Panc1 (cell line): Measurements from ENCODE around the gene TIMM17B. TPM values are rescaled to one million over a fixed set of nuclear protein-coding genes. Genes with fewer than 3 reads are reported as not detected.
"Not testable (repeated sequence)": the region's sequence is repeated elsewhere in the genome, so short reads cannot be mapped to it uniquely, and the experiment has no call there.

ENCODE experiments used
- ATAC-seq: fragments of 200-7000 bp; cut with Tn5 transposase; 2 replicates; pipeline ENCODE4 v1.9.1; 2020; ENCODE audit warnings: mild to moderate bottlenecking, moderate library complexity
- BruUV-seq: library from RNA; stranded (reverse); fragments of 400-500 nt; replicated peaks from 2 replicates; lab custom pipeline; 2021; lab: Mats Ljungman, UMichigan
- CTCF ChIA-PET: fragments of 300-600 bp; sonication (Branson Sonifier 250); formaldehyde crosslinking; loops from one replicate; lab custom pipeline; 2022; ENCODE audit warnings: antibody characterized with exemption; lab: Charles Lee
- POLR2A ChIA-PET: fragments of 300-600 bp; sonication (Branson Sonifier 250); formaldehyde crosslinking; loops from one replicate; lab custom pipeline; 2022; ENCODE audit warnings: antibody characterized with exemption; lab: Charles Lee
- DNase-seq: peaks from one replicate; pipeline ENCODE4 v3.0.0-alpha.2; 2010; ENCODE audit warnings: low read depth, low spot score
- H3K27ac ChIP-seq: 2 replicates; pipeline ENCODE4 v1.5.1; 2011; ENCODE audit warnings: mild to moderate bottlenecking, low read length, inconsistent platforms
- H3K27me3 ChIP-seq: fragments of 200-500 bp; sonication (Bioruptor generic); 2 replicates; pipeline ENCODE4 v1.6.0; 2014; ENCODE audit warnings: low read length, inconsistent platforms; ENCODE audit not compliant: control insufficient read depth, insufficient read depth
- H3K36me3 ChIP-seq: fragments of 200-500 bp; sonication (Bioruptor generic); 2 replicates; pipeline ENCODE4 v1.5.1; 2014; ENCODE audit warnings: inconsistent platforms, mild to moderate bottlenecking, low read length, moderate library complexity; ENCODE audit not compliant: control insufficient read depth, insufficient read depth
- H3K4me1 ChIP-seq: 2 replicates; pipeline ENCODE4 v1.5.1; 2011; ENCODE audit warnings: inconsistent platforms, mild to moderate bottlenecking, low read length, moderate library complexity; ENCODE audit not compliant: control insufficient read depth, insufficient read depth
- H3K4me3 ChIP-seq, 2 experiments: 2 replicates each; pipeline ENCODE4 v1.5.1; 2011 to 2012; ENCODE audit warnings: low read depth in 2 of 2, low read length in 2 of 2, mild to moderate bottlenecking in 2 of 2, inconsistent platforms in 1 of 2, moderate library complexity in 1 of 2
- H3K9me3 ChIP-seq: fragments of 200-500 bp; sonication (Bioruptor generic); 2 replicates; pipeline ENCODE4 v1.5.1; 2014; ENCODE audit warnings: low read depth, mild to moderate bottlenecking, inconsistent platforms, low read length, moderate library complexity; ENCODE audit not compliant: control insufficient read depth, insufficient read depth
- POLR2AphosphoS5 ChIP-seq: IDR thresholded peaks from 2 replicates; pipeline ENCODE4 v1.6.1; 2012; ENCODE audit warnings: mild to moderate bottlenecking, low read depth, low read length, moderate library complexity
- SIN3A ChIP-seq: IDR thresholded peaks from 2 replicates; pipeline ENCODE4 v1.6.1; 2012; ENCODE audit warnings: low read depth, mild to moderate bottlenecking, low read length, moderate library complexity, borderline replicate concordance; ENCODE audit not compliant: insufficient read depth
- TCF7L2 ChIP-seq: IDR thresholded peaks from 2 replicates; pipeline ENCODE4 v1.6.1; 2011; ENCODE audit warnings: mild to moderate bottlenecking, low read depth, low read length, inconsistent platforms
- in situ Hi-C: cut with HindIII; loops from 2 replicates; pipeline ENCODE4 v1.10.0; 2016; ENCODE audit warnings: low sequenced_read_pairs, low pct_unique_long_range_greater_than_20kb
- intact Hi-C: fragments of 100-400 bp; cut with micrococcal nuclease; formaldehyde crosslinking; loops from one replicate; pipeline ENCODE4 v1.10.0; 2022; ENCODE audit not compliant: unreplicated experiment
- total RNA-seq: library from RNA; stranded (reverse); gene quantifications from one replicate; pipeline ENCODE4 v1.2.1, GENCODE V29; 2021; ENCODE audit not compliant: unreplicated experiment
- TF ChIP-seq, protein P1 (sequence below), 2 experiments: IDR thresholded peaks; 2 replicates each; pipeline ENCODE4 v1.6.1; 2011 to 2012; ENCODE audit warnings: low read depth in 2 of 2, control low read depth in 1 of 2, low read length in 1 of 2, mild to moderate bottlenecking in 1 of 2, moderate library complexity in 1 of 2; ENCODE audit not compliant: insufficient read depth in 1 of 2
- TF ChIP-seq, protein P2 (sequence below): fragments of 450-650 bp; IDR thresholded peaks from 2 replicates; pipeline ENCODE4 v1.5.1; 2017; ENCODE audit warnings: mild to moderate bottlenecking

Gene TIMM17B
- total RNA-seq, 1 experiment from 2014 or later: 92.1 TPM

DNA sequence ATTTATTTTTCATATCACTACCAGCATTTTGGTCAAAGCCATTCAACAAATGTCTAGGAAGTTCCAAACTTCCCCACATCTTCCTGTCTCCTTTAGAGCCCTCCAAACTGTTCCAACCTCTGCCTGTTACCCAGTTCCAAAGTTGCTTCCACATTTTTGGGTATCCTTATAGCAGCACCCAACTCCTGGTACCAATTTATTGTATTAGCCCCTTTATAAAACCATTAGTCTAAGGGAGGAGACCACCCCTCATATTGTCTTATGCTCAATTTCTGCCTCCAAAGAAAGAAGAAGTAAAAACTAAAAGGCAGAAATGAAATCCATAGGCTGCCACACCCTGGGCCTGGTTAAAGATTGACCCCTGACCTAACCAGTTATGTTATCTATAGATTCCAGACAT is 44.1 kb downstream of the TIMM17B start:
- H3K36me3 ChIP-seq, ATAC-seq, DNase-seq, H3K27me3 ChIP-seq, POLR2A ChIA-PET, H3K4me3 ChIP-seq, H3K27ac ChIP-seq, H3K4me1 ChIP-seq, in situ Hi-C loops, H3K9me3 ChIP-seq, intact Hi-C loops, BruUV-seq, CTCF ChIA-PET: not testable (repeated sequence)

DNA sequence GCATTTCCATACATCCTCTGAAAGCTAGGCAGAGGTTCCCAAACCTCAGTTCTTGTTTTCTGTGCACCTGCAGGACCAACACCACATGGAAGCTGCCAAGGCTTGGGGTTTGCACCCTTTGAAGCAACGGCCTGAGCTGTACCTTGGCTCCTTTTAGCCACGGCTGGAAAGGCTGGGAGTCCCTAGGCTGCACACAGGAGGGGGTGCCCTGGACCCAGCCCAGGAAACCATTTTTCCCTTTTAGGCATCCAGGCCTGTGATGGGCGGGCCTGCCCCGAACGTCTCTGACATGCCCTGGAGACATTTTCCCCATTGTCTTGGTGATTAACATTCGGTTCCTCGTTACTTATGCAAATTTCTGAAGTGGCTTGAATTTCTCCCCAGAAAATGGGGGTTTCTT is 44.7 kb downstream of the TIMM17B start:
- ATAC-seq: no peak
- TF ChIP-seq, protein P1, sequence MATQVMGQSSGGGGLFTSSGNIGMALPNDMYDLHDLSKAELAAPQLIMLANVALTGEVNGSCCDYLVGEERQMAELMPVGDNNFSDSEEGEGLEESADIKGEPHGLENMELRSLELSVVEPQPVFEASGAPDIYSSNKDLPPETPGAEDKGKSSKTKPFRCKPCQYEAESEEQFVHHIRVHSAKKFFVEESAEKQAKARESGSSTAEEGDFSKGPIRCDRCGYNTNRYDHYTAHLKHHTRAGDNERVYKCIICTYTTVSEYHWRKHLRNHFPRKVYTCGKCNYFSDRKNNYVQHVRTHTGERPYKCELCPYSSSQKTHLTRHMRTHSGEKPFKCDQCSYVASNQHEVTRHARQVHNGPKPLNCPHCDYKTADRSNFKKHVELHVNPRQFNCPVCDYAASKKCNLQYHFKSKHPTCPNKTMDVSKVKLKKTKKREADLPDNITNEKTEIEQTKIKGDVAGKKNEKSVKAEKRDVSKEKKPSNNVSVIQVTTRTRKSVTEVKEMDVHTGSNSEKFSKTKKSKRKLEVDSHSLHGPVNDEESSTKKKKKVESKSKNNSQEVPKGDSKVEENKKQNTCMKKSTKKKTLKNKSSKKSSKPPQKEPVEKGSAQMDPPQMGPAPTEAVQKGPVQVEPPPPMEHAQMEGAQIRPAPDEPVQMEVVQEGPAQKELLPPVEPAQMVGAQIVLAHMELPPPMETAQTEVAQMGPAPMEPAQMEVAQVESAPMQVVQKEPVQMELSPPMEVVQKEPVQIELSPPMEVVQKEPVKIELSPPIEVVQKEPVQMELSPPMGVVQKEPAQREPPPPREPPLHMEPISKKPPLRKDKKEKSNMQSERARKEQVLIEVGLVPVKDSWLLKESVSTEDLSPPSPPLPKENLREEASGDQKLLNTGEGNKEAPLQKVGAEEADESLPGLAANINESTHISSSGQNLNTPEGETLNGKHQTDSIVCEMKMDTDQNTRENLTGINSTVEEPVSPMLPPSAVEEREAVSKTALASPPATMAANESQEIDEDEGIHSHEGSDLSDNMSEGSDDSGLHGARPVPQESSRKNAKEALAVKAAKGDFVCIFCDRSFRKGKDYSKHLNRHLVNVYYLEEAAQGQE (IDR thresholded peaks at IDR 0.05; ENCODE audit: insufficient read depth in 1 of 2, low read depth in 2 of 2, low read length in 1 of 2): no peak
- TF ChIP-seq TCF7L2: no peak
- TF ChIP-seq, protein P2, sequence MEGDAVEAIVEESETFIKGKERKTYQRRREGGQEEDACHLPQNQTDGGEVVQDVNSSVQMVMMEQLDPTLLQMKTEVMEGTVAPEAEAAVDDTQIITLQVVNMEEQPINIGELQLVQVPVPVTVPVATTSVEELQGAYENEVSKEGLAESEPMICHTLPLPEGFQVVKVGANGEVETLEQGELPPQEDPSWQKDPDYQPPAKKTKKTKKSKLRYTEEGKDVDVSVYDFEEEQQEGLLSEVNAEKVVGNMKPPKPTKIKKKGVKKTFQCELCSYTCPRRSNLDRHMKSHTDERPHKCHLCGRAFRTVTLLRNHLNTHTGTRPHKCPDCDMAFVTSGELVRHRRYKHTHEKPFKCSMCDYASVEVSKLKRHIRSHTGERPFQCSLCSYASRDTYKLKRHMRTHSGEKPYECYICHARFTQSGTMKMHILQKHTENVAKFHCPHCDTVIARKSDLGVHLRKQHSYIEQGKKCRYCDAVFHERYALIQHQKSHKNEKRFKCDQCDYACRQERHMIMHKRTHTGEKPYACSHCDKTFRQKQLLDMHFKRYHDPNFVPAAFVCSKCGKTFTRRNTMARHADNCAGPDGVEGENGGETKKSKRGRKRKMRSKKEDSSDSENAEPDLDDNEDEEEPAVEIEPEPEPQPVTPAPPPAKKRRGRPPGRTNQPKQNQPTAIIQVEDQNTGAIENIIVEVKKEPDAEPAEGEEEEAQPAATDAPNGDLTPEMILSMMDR: no peak
- CTCF ChIA-PET: no interaction called here
- no peaks in the 10 kb centered on the region for H3K9me3 ChIP-seq
- no peak overlapping the region for H3K27ac ChIP-seq
- POLR2A ChIA-PET: no interaction called here
- BruUV-seq: no TSS peak
- no peaks in the 10 kb centered on the region for H3K4me1 ChIP-seq
- no peak overlapping the region for H3K4me3 ChIP-seq
- intact Hi-C loops: no loop called here
- no peaks in the 10 kb centered on the region for H3K36me3 ChIP-seq
- in situ Hi-C loops: no loop called here
- H3K27me3 ChIP-seq: no peaks in the 10 kb centered on the region
- no peak for DNase-seq

DNA sequence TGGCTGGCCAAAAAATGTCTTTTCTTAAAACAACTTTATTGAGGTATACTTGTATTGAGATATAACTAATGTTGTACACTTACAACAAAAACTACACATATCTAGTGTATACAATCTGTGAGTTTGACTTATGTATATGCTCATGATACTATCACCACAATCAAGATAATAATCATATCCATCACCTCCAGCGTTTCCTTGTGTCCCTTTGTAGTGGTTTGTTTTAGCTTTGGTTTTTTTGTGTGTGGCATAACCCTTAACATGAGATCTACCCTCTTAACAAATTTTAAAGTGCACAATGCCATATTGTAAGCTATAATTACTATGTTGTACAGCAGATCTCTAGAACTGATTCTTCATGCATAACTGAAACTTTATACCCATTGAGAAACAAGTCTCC is 48.7 kb downstream of the TIMM17B start:
- POLR2A ChIA-PET: no interaction called here
- ATAC-seq: no peak

More for the DNA sequence above, 48.7 kb downstream of the TIMM17B start:
- Histone ChIP-seq H3K36me3 (no peaks in the 10 kb centered on the region), H3K27me3 (no peaks in the 10 kb centered on the region), H3K4me1 (no peaks in the 10 kb centered on the region), H3K9me3 (no peaks in the 10 kb centered on the region), H3K4me3 (no peak overlapping the region), H3K27ac (no peak overlapping the region)
- intact Hi-C loops: no loop called here
- no peak for DNase-seq
- in situ Hi-C loops: no loop called here
- TF ChIP-seq TCF7L2: no peak
- no peak for TF ChIP-seq SIN3A
- no peak for TF ChIP-seq POLR2AphosphoS5
- TF ChIP-seq, protein P2: no peak
- TF ChIP-seq, protein P1 (IDR thresholded peaks at IDR 0.05; ENCODE audit: insufficient read depth in 1 of 2, low read depth in 2 of 2, low read length in 1 of 2): no peak
- no TSS peak for BruUV-seq
- CTCF ChIA-PET: no interaction called here
